ENCODE results near the gene AKAP13. TPM values are rescaled to one million over a fixed set of nuclear protein-coding genes. Genes with fewer than 3 reads are reported as not detected.

The AKAP13 gene
- total and polyA plus RNA-seq, 2 of the 8 experiments (the other 6 are each of a cell fraction or from before 2014, with no cell fraction given) = 14.0 to 46.2 TPM

GRCh38 chr15:85496551-85497171, 116.3 kb downstream of the AKAP13 start (continued):
- no peak for TF ChIP-seq YY1 (IDR thresholded peaks at IDR 0.05; ENCODE audit: low read depth, low read length)

Data from H1 (cell line).